DOHH2 (cell line): ENCODE results near the gene CFTR.

Experiments used
- H3F3A ChIP-seq: fragments of 200-600 bp; sonication (generic), shearing (Covaris generic); 2 replicates; pipeline ENCODE4 v1.6.0; 2016; ENCODE audit warnings: antibody characterized with exemption, mild to moderate bottlenecking; ENCODE audit not compliant: control insufficient read depth, insufficient read depth
- H3K27ac ChIP-seq: fragments of 200-600 bp; sonication (generic); 2 replicates; pipeline ENCODE4 v1.5.1; 2014; ENCODE audit warnings: low read depth, mild to moderate bottlenecking, low read length, moderate library complexity
- H3K27me3 ChIP-seq: fragments of 200-600 bp; sonication (generic); 2 replicates; pipeline ENCODE4 v1.6.1; 2014; ENCODE audit warnings: mild to moderate bottlenecking, low read length, mixed read lengths; ENCODE audit not compliant: control insufficient read depth
- H3K36me3 ChIP-seq: fragments of 200-600 bp; sonication (generic); 2 replicates; pipeline ENCODE4 v1.6.1; 2014; ENCODE audit warnings: mild to moderate bottlenecking, low read length, moderate library complexity, mixed read lengths; ENCODE audit not compliant: control insufficient read depth
- H3K4me1 ChIP-seq: fragments of 200-600 bp; sonication (generic); 2 replicates; pipeline ENCODE4 v1.6.1; 2014; ENCODE audit warnings: mild to moderate bottlenecking, low read length, mixed read lengths; ENCODE audit not compliant: control insufficient read depth
- H3K4me2 ChIP-seq: fragments of 200-600 bp; sonication (generic); 2 replicates; pipeline ENCODE4 v1.6.0; 2014; ENCODE audit warnings: mild to moderate bottlenecking, low read length, moderate library complexity
- H3K4me3 ChIP-seq: fragments of 200-600 bp; sonication (generic); 2 replicates; pipeline ENCODE4 v1.5.1; 2014; ENCODE audit warnings: mild to moderate bottlenecking, low read length, mixed read lengths
- H3K79me2 ChIP-seq: fragments of 200-600 bp; sonication (generic); 2 replicates; pipeline ENCODE4 v1.6.1; 2014; ENCODE audit warnings: mild to moderate bottlenecking, low read length, mixed read lengths; ENCODE audit not compliant: control insufficient read depth
- H3K9me2 ChIP-seq: fragments of 200-600 bp; sonication (generic); replicated peaks from 2 replicates; pipeline ENCODE4 v1.6.1; 2014; ENCODE audit warnings: mild to moderate bottlenecking, low read length, mixed read lengths; ENCODE audit not compliant: control insufficient read depth
- H3K9me3 ChIP-seq: fragments of 200-600 bp; sonication (generic); 2 replicates; pipeline ENCODE4 v1.6.1; 2014; ENCODE audit warnings: antibody characterized with exemption, low read length, mixed read lengths; ENCODE audit not compliant: control insufficient read depth, insufficient read depth
- H4K20me1 ChIP-seq: fragments of 200-600 bp; sonication (generic); 2 replicates; pipeline ENCODE4 v1.6.0; 2014; ENCODE audit warnings: low read depth, mild to moderate bottlenecking, antibody characterized with exemption, low read length, moderate library complexity; ENCODE audit not compliant: control insufficient read depth, insufficient read depth
- CTCF ChIP-seq: fragments of 200-600 bp; sonication (generic); IDR thresholded peaks from one replicate; pipeline ENCODE4 v1.5.1; 2014; ENCODE audit warnings: antibody characterized with exemption, mild to moderate bottlenecking, low read depth, low read length; ENCODE audit not compliant: poor library complexity, severe bottlenecking
- EZH2phosphoT487 ChIP-seq: fragments of 200-600 bp; sonication (generic); IDR thresholded peaks from 2 replicates; pipeline ENCODE4 v1.6.1; 2017; ENCODE audit warnings: borderline replicate concordance, mild to moderate bottlenecking, antibody characterized with exemption, low read length, moderate library complexity, mixed read lengths

CFTR gene

DNA sequence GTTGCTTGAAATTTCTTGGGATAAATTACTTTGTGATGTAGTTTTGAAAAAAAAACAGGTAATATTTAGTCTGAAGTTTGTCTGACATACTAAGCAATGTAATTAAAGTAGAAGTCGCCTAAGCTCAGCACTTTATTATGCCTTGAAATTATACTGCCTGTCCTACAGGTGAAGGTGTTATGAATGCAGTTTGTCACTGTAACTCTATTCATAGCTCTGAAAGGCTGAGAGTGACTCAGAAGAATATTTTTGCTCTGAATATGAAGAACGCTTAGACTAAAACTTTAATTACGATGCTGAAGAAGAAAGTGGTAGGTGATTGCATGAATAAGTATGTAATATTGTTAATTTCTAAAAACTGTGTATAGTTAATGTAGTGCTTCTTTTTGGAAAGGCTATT is 9.2 kb downstream of the CFTR start:
- Histone ChIP-seq H3K9me3 (no peaks in the 10 kb centered on the region), H3K9me2 (no peaks in the 10 kb centered on the region), H3K36me3 (no peaks in the 10 kb centered on the region), H3K4me3 (no peak overlapping the region), H3K4me2 (no peak overlapping the region), H4K20me1 (no peaks in the 10 kb centered on the region), H3K27ac (no peak overlapping the region), H3F3A (no peaks in the 10 kb centered on the region), H3K4me1 (no peaks in the 10 kb centered on the region), H3K27me3 (no peaks in the 10 kb centered on the region), H3K79me2 (no peaks in the 10 kb centered on the region)
- no peak for TF ChIP-seq EZH2phosphoT487
- TF ChIP-seq CTCF = no peak

DNA sequence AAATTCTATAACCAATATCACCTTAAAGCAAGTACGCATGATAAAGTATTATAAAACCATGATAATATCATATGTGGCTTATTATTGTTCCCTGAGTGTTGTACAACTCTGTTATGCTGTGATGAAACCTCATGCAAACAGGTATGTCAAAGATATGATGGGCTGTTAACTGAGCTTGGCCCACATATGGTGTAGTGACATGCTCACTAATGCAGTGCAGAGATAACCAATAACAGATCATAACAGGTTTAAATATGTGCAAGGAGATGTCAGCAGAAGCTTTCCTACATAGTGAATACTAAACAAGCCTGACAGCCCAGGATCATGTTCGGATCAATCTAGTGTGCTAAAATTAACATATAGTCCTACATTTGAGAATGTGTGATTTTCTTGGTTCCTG is 9.6 kb downstream of the CFTR start:
- Histone ChIP-seq H3K9me2 (no peaks in the 10 kb centered on the region), H3K4me2 (no peak overlapping the region), H3K9me3 (no peaks in the 10 kb centered on the region), H3F3A (no peaks in the 10 kb centered on the region), H3K27me3 (no peaks in the 10 kb centered on the region), H3K4me3 (no peak overlapping the region), H4K20me1 (no peaks in the 10 kb centered on the region), H3K36me3 (no peaks in the 10 kb centered on the region), H3K4me1 (no peaks in the 10 kb centered on the region), H3K27ac (no peak overlapping the region), H3K79me2 (no peaks in the 10 kb centered on the region)
- TF ChIP-seq CTCF (no peak), EZH2phosphoT487 (no peak)

DNA sequence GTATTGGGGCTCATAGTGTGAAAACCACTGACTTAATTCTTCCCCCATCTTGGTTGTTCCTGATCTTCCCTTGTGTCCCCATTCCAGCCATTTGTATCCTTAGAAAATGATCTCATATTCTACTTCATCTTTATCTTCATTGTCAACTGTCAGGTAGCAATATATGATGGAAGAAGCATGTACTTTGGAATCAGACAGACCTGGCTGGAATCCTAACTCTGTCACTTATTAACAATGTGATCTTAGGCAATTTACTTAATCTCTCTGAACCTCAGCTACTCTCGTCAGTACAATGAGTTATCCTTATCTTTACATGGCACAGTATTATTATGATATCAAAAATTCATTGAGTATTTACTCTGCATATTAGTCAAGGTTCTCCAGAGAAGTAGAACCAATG is 10.1 kb downstream of the CFTR start:
- Histone ChIP-seq H3K4me1 (no peaks in the 10 kb centered on the region), H3K27ac (no peak overlapping the region), H3K9me3 (no peaks in the 10 kb centered on the region), H3K27me3 (no peaks in the 10 kb centered on the region), H3K79me2 (no peaks in the 10 kb centered on the region), H3K9me2 (no peaks in the 10 kb centered on the region), H3F3A (no peaks in the 10 kb centered on the region), H3K4me2 (no peak overlapping the region), H3K36me3 (no peaks in the 10 kb centered on the region), H4K20me1 (no peaks in the 10 kb centered on the region), H3K4me3 (no peak overlapping the region)
- TF ChIP-seq CTCF = no peak
- no peak for TF ChIP-seq EZH2phosphoT487

DNA sequence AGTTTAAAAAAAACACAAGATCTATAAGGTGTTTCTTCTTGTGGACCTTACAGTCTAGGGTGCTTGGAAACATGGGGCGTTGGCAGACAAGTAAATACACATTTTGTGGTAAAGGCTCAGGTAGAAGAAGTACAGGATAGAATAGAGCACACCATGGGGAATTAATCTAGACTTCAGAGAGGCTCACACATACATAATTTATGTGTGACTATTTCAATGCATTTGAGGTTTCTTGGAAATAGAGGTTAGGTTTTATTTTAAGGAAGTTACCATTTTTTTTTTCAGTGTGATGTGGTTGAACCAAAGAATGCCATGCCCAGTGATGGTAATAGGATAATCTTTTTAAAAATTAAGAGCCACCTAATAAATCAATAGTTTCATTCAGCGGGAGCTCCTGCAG is 12.8 kb downstream of the CFTR start:
- Histone ChIP-seq H4K20me1 (no peaks in the 10 kb centered on the region), H3K27me3 (no peaks in the 10 kb centered on the region), H3K27ac (no peak overlapping the region), H3K4me2 (no peak overlapping the region), H3K9me2 (no peaks in the 10 kb centered on the region), H3K36me3 (no peaks in the 10 kb centered on the region), H3F3A (no peaks in the 10 kb centered on the region), H3K79me2 (no peaks in the 10 kb centered on the region), H3K9me3 (no peaks in the 10 kb centered on the region), H3K4me3 (no peak overlapping the region), H3K4me1 (no peaks in the 10 kb centered on the region)
- TF ChIP-seq CTCF = no peak
